HG03196 (cell line): ENCODE data around the gene CACNB3.

Experiments used
- ATAC-seq: cut with Tn5 transposase; IDR thresholded peaks from one replicate; pipeline ENCODE4 v1.9.1; 2021; ENCODE audit not compliant: unreplicated experiment

The CACNB3 gene

DNA sequence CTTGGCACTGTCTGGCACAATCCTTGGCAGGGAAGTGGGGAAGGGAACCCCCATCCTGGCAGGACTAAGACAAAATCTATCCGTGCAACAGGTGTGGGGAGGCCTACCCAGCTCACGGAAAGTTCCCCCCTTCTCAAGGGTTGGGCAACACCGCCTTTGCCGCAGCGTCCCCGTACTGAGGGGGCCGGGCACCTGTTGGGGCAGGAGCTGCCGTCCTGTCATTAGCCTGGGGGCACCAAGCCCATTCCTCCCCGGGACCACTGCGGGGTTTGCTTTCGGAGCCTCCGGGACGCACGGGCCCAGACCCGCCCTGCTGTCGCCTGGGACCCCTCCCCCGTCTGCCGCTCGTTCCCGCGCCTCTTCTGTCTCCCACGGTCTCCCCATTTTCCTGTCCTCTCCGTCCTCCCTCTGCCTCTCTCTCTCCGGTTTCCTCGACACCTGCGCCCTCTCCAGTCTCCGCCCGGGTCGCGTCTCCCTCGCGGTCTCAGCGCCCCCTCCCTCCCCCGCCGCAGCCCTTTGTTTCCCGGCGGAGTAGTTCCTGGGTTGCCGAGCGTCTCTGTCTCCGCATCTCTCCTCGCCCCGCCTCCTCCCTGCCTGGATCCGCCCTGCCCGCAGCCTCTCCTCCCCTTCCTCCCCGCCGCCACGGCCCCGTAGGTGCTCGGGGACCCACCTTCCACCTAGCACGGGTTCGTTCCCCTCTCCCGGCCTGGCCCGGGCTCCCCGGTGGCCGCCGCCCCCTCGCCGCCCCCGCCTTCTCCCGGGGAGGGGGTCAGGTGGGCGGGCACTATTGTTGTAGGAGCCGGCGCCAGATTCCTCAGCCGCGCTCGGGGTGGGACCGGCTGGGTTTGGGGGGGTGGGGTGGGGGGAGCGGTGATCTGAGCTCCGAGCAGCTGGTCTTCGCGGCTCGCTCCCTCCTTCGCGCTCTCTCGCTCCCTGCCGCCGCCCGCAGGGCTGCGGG, at the start of gene CACNB3:
TSS of gene CACNB3 (plus strand) at position 624 of the 958 bp plus-strand sequence. CDS start 434 bp downstream, outside the sequence.
- ATAC-seq: no peak

- no peak for ATAC-seq
Measured at GRCh38 chr12:48768736-48769135, 49.6 kb upstream of the CACNB3 start.

DNA sequence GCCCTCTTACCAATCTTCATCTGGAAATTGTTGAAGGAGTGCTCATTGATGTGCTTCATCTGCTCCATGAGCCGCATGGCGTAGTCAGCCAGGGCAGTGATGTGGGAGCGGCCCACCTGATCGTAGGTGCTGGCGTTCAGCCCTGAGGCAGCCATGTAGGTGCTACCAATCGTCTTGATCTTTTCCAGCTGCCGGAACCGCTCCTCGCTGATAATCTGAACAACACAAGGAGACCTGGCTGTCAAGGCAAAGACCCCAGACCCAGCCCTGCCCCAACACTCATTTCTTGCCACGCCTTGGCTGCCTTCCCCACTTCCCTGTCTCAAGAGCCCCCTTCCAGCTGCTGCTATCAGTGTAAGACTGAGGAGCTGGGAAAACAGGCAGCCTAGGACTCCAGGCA, 47.5 kb upstream of the CACNB3 start:
- no peak for ATAC-seq

DNA sequence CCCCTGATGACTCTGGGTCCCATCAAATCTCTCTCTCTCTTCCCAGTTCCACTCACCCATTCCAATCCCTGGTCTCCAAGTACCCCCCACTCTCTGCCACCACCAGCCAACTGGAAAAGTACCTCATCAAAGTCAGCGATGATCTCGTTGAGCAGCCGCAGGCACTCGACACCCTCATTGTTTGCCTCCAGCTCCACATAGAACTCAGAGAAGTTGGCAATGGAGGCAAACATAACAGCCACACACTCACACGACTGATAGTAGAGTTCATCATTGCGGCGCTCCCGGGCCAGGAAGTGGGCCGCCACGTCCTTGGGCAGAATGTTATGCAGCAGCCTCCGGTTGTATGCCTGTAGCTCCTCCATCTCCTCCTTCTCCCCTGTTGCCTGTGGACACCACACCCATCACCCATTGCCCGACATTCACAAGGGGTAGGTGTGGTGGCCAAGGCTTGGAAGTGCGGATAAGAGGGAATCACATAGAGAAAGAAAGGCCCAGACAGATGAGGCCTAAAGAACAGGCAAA, 46.6 kb upstream of the CACNB3 start:
- no peak for ATAC-seq

- no peak for ATAC-seq
Measured at GRCh38 chr12:48773686-48774085, 44.6 kb upstream of the CACNB3 start.

GRCh38 chr12:48774516-48774915, 43.8 kb upstream of the CACNB3 start:
- no peak for ATAC-seq

DNA sequence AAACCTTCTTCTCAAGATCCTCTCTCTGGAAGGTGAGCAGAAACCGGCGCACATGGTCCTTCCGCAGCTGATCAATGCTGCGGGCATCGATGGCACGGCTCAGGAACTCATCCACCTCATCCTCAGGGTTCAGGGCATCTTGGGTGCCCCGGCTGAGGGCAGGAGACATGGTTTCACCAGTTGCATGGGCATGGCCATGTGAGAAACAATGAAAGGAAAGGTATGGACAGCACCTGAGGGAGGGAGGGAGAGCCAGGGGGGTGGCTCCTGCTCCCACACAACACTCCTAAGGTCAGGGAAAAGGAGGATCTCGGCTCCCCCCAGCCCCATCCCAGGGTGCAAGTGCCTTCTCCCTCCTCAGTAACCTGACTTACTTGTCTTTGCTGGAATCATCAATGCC, 43.0 kb upstream of the CACNB3 start:
- no peak for ATAC-seq

- ATAC-seq: no peak
Measured at GRCh38 chr12:48775991-48776649, 42.2 kb upstream of the CACNB3 start.

DNA sequence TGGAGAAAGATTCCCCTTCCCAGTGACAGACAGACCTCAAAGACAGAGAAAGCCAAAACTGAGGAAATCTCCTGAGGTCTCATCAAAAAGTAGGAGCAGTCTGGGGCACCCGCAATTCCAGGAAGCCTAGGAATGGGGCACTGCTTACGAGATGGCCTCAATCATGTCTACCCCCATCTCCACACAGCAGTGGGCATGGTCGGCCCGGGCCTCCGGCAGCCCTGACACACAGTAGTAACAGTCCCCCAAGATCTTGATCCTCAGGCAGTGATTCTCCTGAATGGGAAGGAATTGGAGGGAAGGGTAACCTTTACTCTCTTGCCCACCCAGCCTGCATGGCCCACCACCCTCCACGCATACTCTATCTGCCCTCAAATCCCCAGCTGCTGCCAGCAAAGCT, 41.3 kb upstream of the CACNB3 start:
- no peak for ATAC-seq

DNA sequence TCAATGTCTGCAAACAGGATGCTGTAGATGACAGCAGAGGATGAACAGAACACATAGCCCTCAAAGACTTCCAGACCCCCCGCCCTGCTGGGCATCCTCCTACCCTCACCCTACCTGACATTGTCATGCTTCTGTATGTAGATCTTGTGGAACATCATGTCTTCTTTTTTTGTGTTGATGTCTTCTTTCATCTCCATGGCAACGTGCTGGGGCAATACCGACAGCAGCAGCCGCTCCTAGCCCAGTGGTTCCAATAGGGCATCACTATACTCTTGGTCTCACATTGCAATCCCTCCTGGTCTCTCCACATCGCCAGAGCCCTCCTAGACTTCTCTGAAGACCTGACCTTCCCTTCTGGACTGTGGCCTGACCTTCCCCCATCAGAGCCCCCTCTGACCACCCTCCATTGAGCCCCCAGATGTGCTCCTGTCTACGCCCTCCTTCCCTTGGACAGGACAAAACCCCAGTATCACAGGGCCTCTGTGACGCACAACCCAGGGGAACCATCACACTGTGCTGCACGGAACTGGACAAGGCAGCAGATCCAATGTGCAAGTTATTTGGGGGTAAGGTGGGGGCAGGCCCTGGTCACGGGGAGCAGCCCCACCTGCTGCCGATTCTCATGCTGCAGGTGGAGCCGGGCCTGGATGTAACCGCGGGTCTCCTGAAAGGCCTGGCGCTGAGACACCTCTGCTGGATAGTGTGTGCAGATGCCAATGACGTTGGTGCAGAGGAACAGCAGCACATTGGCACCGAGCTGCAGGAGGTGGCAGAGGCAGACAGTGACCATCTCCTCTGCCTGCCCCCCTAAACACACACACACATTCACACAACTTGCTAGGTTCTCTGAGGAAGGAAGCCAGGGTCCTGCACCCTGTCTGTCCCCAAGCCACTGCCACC, 40.5 kb upstream of the CACNB3 start:
- ATAC-seq: no peak

DNA sequence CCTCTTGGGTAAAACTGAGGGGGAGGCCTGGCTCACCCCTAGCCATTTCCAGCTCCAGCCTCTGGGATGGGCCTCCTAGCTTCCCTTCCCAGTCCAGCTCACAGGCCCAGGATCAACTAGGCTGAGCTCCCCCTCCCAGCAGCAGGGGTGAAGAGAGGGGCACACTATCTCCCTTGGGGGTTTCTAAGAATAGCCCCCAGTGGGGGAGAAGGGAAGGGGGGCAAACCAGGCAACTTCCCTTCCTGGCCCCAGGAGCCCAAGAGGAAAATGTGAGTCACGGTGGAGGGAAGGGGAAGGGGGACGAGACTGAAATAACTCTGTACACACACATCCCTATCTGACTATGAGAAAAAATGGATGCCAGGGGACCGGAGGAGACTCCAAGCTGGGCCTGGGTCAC, 38.4 kb upstream of the CACNB3 start:
- no peak for ATAC-seq

DNA sequence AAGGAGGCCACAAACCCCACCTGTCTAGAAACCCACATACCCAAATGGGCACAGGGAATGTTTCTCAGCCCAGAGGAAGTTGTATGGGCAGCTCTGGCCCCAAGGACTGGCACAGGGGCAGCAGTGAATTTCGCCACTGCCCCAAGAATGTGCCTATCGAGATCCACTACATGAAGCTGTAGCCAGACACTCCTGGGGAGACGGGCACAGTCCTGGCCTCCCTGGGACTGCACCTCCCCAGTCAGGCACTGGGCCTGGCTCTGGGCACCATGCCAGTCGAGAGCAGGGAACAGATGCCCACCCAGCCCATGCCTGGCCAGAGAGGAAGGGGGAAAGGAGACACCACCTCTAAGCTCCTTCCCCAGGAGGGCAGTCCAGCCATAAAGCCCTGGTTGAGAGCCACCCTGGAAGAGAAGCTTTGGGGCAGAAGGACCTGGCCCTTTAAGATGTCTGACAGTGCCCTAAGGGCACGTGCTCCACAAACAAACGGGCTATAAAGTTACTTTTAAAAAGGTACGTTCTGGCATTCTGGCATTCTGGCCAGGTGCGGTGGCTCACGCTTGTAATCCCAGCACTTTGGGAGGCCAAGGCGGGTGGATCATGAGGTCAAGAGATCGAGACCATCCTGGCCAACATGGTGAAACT, 37.8 kb upstream of the CACNB3 start:
- no peak for ATAC-seq

GRCh38 chr12:48781750-48782456, 36.4 kb upstream of the CACNB3 start:
- ATAC-seq: no peak

- ATAC-seq: no peak
Measured at GRCh38 chr12:48782457-48783395, 35.6 kb upstream of the CACNB3 start.

GRCh38 chr12:48783432-48783831, 34.9 kb upstream of the CACNB3 start:
- ATAC-seq: no peak

- ATAC-seq: no peak
Measured at GRCh38 chr12:48786591-48787544, 31.4 kb upstream of the CACNB3 start.

- no peak for ATAC-seq
Measured at GRCh38 chr12:48787791-48788523, 30.3 kb upstream of the CACNB3 start.
